H9 (cell line): Measurements from ENCODE around the gene GNAI2. TPM values are rescaled to one million over a fixed set of nuclear protein-coding genes. Genes with fewer than 3 reads are reported as not detected.

Experiments used
- DNase-seq: peaks from one replicate; pipeline ENCODE4 v3.0.0-alpha.2; 2017
- H2AFZ ChIP-seq: one replicate; pipeline ENCODE4 v1.6.1; 2013; ENCODE audit warnings: mild to moderate bottlenecking, low read length, control low read depth, moderate library complexity
- H2AK5ac ChIP-seq: 2 replicates; pipeline ENCODE4 v1.6.1; 2013; ENCODE audit warnings: low read length, control low read depth, mixed read lengths; ENCODE audit not compliant: insufficient read length
- H2BK120ac ChIP-seq: one replicate; pipeline ENCODE4 v1.6.1; 2013; ENCODE audit warnings: low read depth, mild to moderate bottlenecking, low read length, control low read depth, inconsistent platforms; ENCODE audit not compliant: poor library complexity, severe bottlenecking
- H2BK12ac ChIP-seq: 2 replicates; pipeline ENCODE4 v1.6.1; 2013; ENCODE audit warnings: low read length, control low read depth, mixed read lengths, low read depth; ENCODE audit not compliant: insufficient read length
- H2BK15ac ChIP-seq: 2 replicates; pipeline ENCODE4 v1.6.1; 2013; ENCODE audit warnings: low read depth, low read length, control low read depth
- H2BK20ac ChIP-seq: one replicate; pipeline ENCODE4 v1.6.1; 2013; ENCODE audit warnings: low read depth, mild to moderate bottlenecking, low read length, control low read depth, inconsistent platforms; ENCODE audit not compliant: poor library complexity, severe bottlenecking
- H2BK5ac ChIP-seq: 2 replicates; pipeline ENCODE4 v1.6.1; 2013; ENCODE audit warnings: low read length, control low read depth, mixed read lengths; ENCODE audit not compliant: insufficient read length
- H3K14ac ChIP-seq: 2 replicates; pipeline ENCODE4 v1.6.1; 2013; ENCODE audit warnings: low read length, control low read depth; ENCODE audit not compliant: insufficient read depth
- H3K18ac ChIP-seq: 2 replicates; pipeline ENCODE4 v1.6.1; 2013; ENCODE audit warnings: low read depth, mild to moderate bottlenecking, mixed read lengths, low read length, control low read depth; ENCODE audit not compliant: insufficient read length
- H3K23ac ChIP-seq: 2 replicates; pipeline ENCODE4 v1.6.1; 2013; ENCODE audit warnings: low read length, control low read depth, mixed read lengths, low read depth; ENCODE audit not compliant: insufficient read length
- H3K23me2 ChIP-seq: 2 replicates; pipeline ENCODE4 v1.6.1; 2013; ENCODE audit warnings: low read depth, mild to moderate bottlenecking, mixed read lengths, low read length, control low read depth; ENCODE audit not compliant: insufficient read length, poor library complexity, severe bottlenecking
- H3K27ac ChIP-seq: 2 replicates; pipeline ENCODE4 v1.5.1; 2013; ENCODE audit warnings: low read length, control low read depth, mixed read lengths, low read depth; ENCODE audit not compliant: insufficient read length
- H3K27me3 ChIP-seq: 2 replicates; pipeline ENCODE4 v1.6.1; 2013; ENCODE audit warnings: low read length, control low read depth, inconsistent platforms; ENCODE audit not compliant: insufficient read depth
- H3K4ac ChIP-seq: 2 replicates; pipeline ENCODE4 v1.6.1; 2013; ENCODE audit warnings: low read depth, mild to moderate bottlenecking, control low read depth, inconsistent platforms, low read length, moderate library complexity
- H3K4me1 ChIP-seq: 2 replicates; pipeline ENCODE4 v1.6.1; 2013; ENCODE audit warnings: low read length, control low read depth, inconsistent platforms; ENCODE audit not compliant: insufficient read depth
- H3K4me2 ChIP-seq: 2 replicates; pipeline ENCODE4 v1.6.1; 2013; ENCODE audit warnings: low read length, control low read depth, mixed read lengths; ENCODE audit not compliant: insufficient read length, insufficient read depth
- H3K56ac ChIP-seq: 2 replicates; pipeline ENCODE4 v1.6.1; 2013; ENCODE audit warnings: low read depth, mild to moderate bottlenecking, mixed read lengths, low read length, control low read depth; ENCODE audit not compliant: insufficient read length
- H3K79me1 ChIP-seq: 2 replicates; pipeline ENCODE4 v1.6.1; 2013; ENCODE audit warnings: low read depth, mild to moderate bottlenecking, moderate library complexity, low read length, control low read depth, inconsistent platforms; ENCODE audit not compliant: insufficient read depth, poor library complexity, severe bottlenecking
- H3K79me2 ChIP-seq: 2 replicates; pipeline ENCODE4 v1.6.1; 2013; ENCODE audit warnings: low read length, control low read depth, inconsistent platforms; ENCODE audit not compliant: insufficient read depth
- H3K9ac ChIP-seq: 2 replicates; pipeline ENCODE4 v1.6.1; 2013; ENCODE audit warnings: low read length, control low read depth, mixed read lengths; ENCODE audit not compliant: insufficient read length; ENCODE audit errors: extremely low read depth
- H3K9me3 ChIP-seq: one replicate; pipeline ENCODE4 v1.6.1; 2013; ENCODE audit warnings: low read depth, low read length, inconsistent platforms; ENCODE audit not compliant: control insufficient read depth
- H3T11ph ChIP-seq: one replicate; pipeline ENCODE4 v1.6.1; 2013; ENCODE audit warnings: mild to moderate bottlenecking, low read length, control low read depth, inconsistent platforms
- H4K20me1 ChIP-seq: one replicate; pipeline ENCODE4 v1.6.1; 2013; ENCODE audit not compliant: control insufficient read depth, insufficient read length, insufficient read depth
- H4K5ac ChIP-seq: 2 replicates; pipeline ENCODE4 v1.6.1; 2013; ENCODE audit warnings: low read depth, mild to moderate bottlenecking, mixed read lengths, low read length, control low read depth; ENCODE audit not compliant: insufficient read length
- H4K8ac ChIP-seq: replicated peaks from 2 replicates; pipeline ENCODE4 v1.6.1; 2013; ENCODE audit warnings: low read length, control low read depth, mixed read lengths, low read depth; ENCODE audit not compliant: insufficient read length
- H4K91ac ChIP-seq: 2 replicates; pipeline ENCODE4 v1.6.1; 2013; ENCODE audit warnings: low read depth, mild to moderate bottlenecking, moderate library complexity, mixed read lengths, low read length, control low read depth; ENCODE audit not compliant: insufficient read length
- H3K27ac Mint-ChIP-seq, 3 experiments: 2 replicates in 2 of 3; 3 replicates in 1 of 3; pipeline ENCODE4 v1.8.0; 2020 to 2021; ENCODE audit warnings: mixed read lengths in 3 of 3, mild to moderate bottlenecking in 1 of 3, moderate library complexity in 1 of 3
- H3K27me3 Mint-ChIP-seq: 2 replicates; pipeline ENCODE4 v1.8.0; 2021; ENCODE audit warnings: low read depth, mild to moderate bottlenecking, moderate library complexity, mixed read lengths
- H3K36me3 Mint-ChIP-seq, 3 experiments: 2 replicates in 2 of 3; 3 replicates in 1 of 3; pipeline ENCODE4 v1.8.0; 2020 to 2021; ENCODE audit warnings: low read depth in 3 of 3, mixed read lengths in 3 of 3; ENCODE audit not compliant: insufficient read depth in 1 of 3
- H3K4me1 Mint-ChIP-seq, 2 experiments: 2 replicates each; pipeline ENCODE4 v1.8.0; 2020; ENCODE audit warnings: mixed read lengths in 2 of 2
- H3K4me3 Mint-ChIP-seq, 2 experiments: 2 replicates in 1 of 2; 3 replicates in 1 of 2; pipeline ENCODE4 v1.8.0; 2020 to 2021; ENCODE audit warnings: mild to moderate bottlenecking in 2 of 2, mixed read lengths in 2 of 2, moderate library complexity in 1 of 2
- H3K9me3 Mint-ChIP-seq, 2 experiments: 2 replicates in 1 of 2; 3 replicates in 1 of 2; pipeline ENCODE4 v1.8.0; 2020; ENCODE audit warnings: mild to moderate bottlenecking in 2 of 2, mixed read lengths in 2 of 2, moderate library complexity in 1 of 2
- CTCF ChIP-seq: fragments of 200-600 bp; sonication (generic); conservative IDR thresholded peaks from 3 replicates; pipeline ENCODE4 v1.8.0; 2021; ENCODE audit warnings: antibody characterized with exemption, mild to moderate bottlenecking
- WGBS: extraction: QIAGEN DNeasy Blood & Tissue Kit; methylation state at CpG from one replicate; pipeline ENCODE4 v1.1.7; 2013; ENCODE audit warnings: missing lambda C conversion rate, low lambda C conversion rate, mixed read lengths; ENCODE audit not compliant: insufficient read length; ENCODE audit errors: extremely low coverage; 5-methylcytosine and 5-hydroxymethylcytosine counted together
- total RNA-seq: library from RNA; stranded (reverse); gene quantifications from 2 replicates; pipeline ENCODE4 v1.2.1, GENCODE V29; 2021

Gene GNAI2
- total RNA-seq, 1 experiment from 2014 or later, result 218 TPM

- Mint-ChIP-seq H3K9me3 (peaks cover 2 to 4% of the 10 kb centered on the region in 2 experiments; a peak in 3 of 5 replicates), H3K36me3 (no peaks in the 10 kb centered on the region; a peak in 1 of 7 replicates), H3K4me1 (peaks cover 36 to 53% of the 10 kb centered on the region in 2 experiments), H3K27ac (peak overlapping the region in 1 of 3 experiments; percentile 54; a peak in 2 of 7 replicates), H3K27me3 (peaks cover 28% of the 10 kb centered on the region), H3K4me3 (no peak overlapping the region; a peak in 1 of 5 replicates)
- H3K79me1 ChIP-seq, result no peaks in the 10 kb centered on the region
- H3K23me2 ChIP-seq, result peaks cover 12% of the 10 kb centered on the region
- DNase-seq, result no peak
- no peak overlapping the region for H3K4ac ChIP-seq
- H2AK5ac ChIP-seq, result no peak overlapping the region
- H4K5ac ChIP-seq, result no peak overlapping the region
- no peak overlapping the region for H4K91ac ChIP-seq
- TF ChIP-seq CTCF, result no peak
- H2AFZ ChIP-seq, result no peak overlapping the region
- H3T11ph ChIP-seq, result no peak overlapping the region
- H3K4me1 ChIP-seq, result no peaks in the 10 kb centered on the region
- H2BK120ac ChIP-seq, result no peak overlapping the region
- no peak overlapping the region for H3K27ac ChIP-seq
- no peak overlapping the region for H3K23ac ChIP-seq
- no peak overlapping the region for H2BK20ac ChIP-seq
- H2BK5ac ChIP-seq, result no peak overlapping the region
- H3K79me2 ChIP-seq, result no peaks in the 10 kb centered on the region
- H2BK15ac ChIP-seq, result 0 out of 2 replicates have a peak overlapping the region, but pooled peaks have one; percentile 17
- H4K8ac ChIP-seq, result no peak overlapping the region
- no CpG with 5 or more reads among the region's 3 CpGs for WGBS
- no peak overlapping the region for H2BK12ac ChIP-seq
- H4K20me1 ChIP-seq, result no peaks in the 10 kb centered on the region
- H3K56ac ChIP-seq, result no peak overlapping the region
- H3K18ac ChIP-seq, result no peak overlapping the region
- no peak overlapping the region for H3K9ac ChIP-seq
- no peaks in the 10 kb centered on the region for H3K9me3 ChIP-seq
- H3K27me3 ChIP-seq, result no peaks in the 10 kb centered on the region
- H3K4me2 ChIP-seq, result no peak overlapping the region
- H3K14ac ChIP-seq, result no peak overlapping the region
Measured at GRCh38 chr3:50229490-50229889, 6.5 kb upstream of the GNAI2 start.
